HepG2 (cell line): ENCODE measurements around the gene PLD1. TPM values are rescaled to one million over a fixed set of nuclear protein-coding genes. Genes with fewer than 3 reads are reported as not detected.

ENCODE experiments used
- ATAC-seq: fragments of 200-7000 bp; cut with Tn5 transposase; 3 replicates; pipeline ENCODE4 v1.9.1; 2020; ENCODE audit warnings: mild to moderate bottlenecking, moderate library complexity
- BruUV-seq: library from RNA; stranded (reverse); fragments of 400-500 nt; replicated peaks from 2 replicates; lab custom pipeline; 2021; lab: Mats Ljungman, UMichigan
- CTCF ChIA-PET: fragments of 300-600 bp; formaldehyde crosslinking; extraction: SDS; loops from one replicate; lab custom pipeline; 2021; ENCODE audit warnings: low total read pairs, inconsistent platforms, low intra/inter-chr PET ratio; lab: Yijun Ruan, JAX
- POLR2A ChIA-PET: fragments of 350-600 bp; sonication (Branson Sonifier 250); formaldehyde crosslinking; loops from one replicate; lab custom pipeline; 2020; ENCODE audit warnings: antibody characterized with exemption, inconsistent platforms; lab: Yijun Ruan, JAX
- DNase-seq: peaks from one replicate; pipeline ENCODE4 v3.0.0-alpha.2; 2015; ENCODE audit warnings: low spot score
- FAIRE-seq: peaks from 3 replicates; lab custom pipeline; 2011; peaks lifted over from hg19 to GRCh38; lab: Jason Lieb, UNC
- H2AFZ ChIP-seq: one replicate; pipeline ENCODE4 v1.6.1; 2011; ENCODE audit warnings: low read length, inconsistent platforms
- H3K27ac ChIP-seq: fragments of 300-600 bp; 3 replicates; pipeline ENCODE4 v1.8.0; 2011; ENCODE audit warnings: mixed run types, mild to moderate bottlenecking, mixed read lengths, low read length, inconsistent platforms; ENCODE audit not compliant: insufficient read depth; ENCODE audit errors: extremely low read length
- H3K27me3 ChIP-seq, 2 experiments: fragments of 200-600 bp in 1 of 2; 2 replicates in 1 of 2; 3 replicates in 1 of 2; pipeline versions ENCODE4 v1.6.0 to v1.8.0; 2011; ENCODE audit warnings: low read length in 2 of 2, mild to moderate bottlenecking in 2 of 2, moderate library complexity in 2 of 2, inconsistent platforms in 1 of 2; ENCODE audit not compliant: insufficient read depth in 2 of 2, control insufficient read depth in 1 of 2
- H3K36me3 ChIP-seq, 2 experiments: fragments of 200-600 bp in 1 of 2; replicated peaks in 1 of 2; 2 replicates in 1 of 2; 3 replicates in 1 of 2; pipeline versions ENCODE4 v1.5.1 to v1.8.0; 2011; ENCODE audit warnings: low read length in 2 of 2, inconsistent platforms in 1 of 2; ENCODE audit not compliant: insufficient read depth in 2 of 2, control insufficient read depth in 1 of 2
- H3K4me1 ChIP-seq: 2 replicates; pipeline ENCODE4 v1.5.1; 2012; ENCODE audit warnings: low read length, inconsistent platforms; ENCODE audit not compliant: insufficient read depth
- H3K4me2 ChIP-seq: 2 replicates; pipeline ENCODE4 v1.6.0; 2011; ENCODE audit warnings: low read depth, low read length, inconsistent platforms
- H3K4me3 ChIP-seq, 3 experiments: fragments of 200-600 bp in 1 of 3; sonication (generic), shearing (Covaris generic) in 1 of 3; replicated peaks in 1 of 3; 2 replicates each; pipeline ENCODE4 v1.5.1; 2011 to 2016; ENCODE audit warnings: low read length in 3 of 3, inconsistent platforms in 2 of 3, low read depth in 2 of 3, mild to moderate bottlenecking in 2 of 3, control low read depth in 1 of 3, mixed read lengths in 1 of 3; ENCODE audit not compliant: insufficient read depth in 1 of 3
- H3K79me2 ChIP-seq: one replicate; pipeline ENCODE4 v1.6.1; 2011; ENCODE audit warnings: low read length, inconsistent platforms; ENCODE audit not compliant: insufficient read depth
- H3K9ac ChIP-seq: 2 replicates; pipeline ENCODE4 v1.6.0; 2011; ENCODE audit warnings: mild to moderate bottlenecking, low read depth, low read length, inconsistent platforms; ENCODE audit not compliant: insufficient read depth
- H3K9me3 ChIP-seq: 2 replicates; pipeline ENCODE4 v1.5.1; 2012; ENCODE audit warnings: mild to moderate bottlenecking, low read length
- H4K20me1 ChIP-seq: 2 replicates; pipeline ENCODE4 v1.6.0; 2011; ENCODE audit warnings: inconsistent platforms, mild to moderate bottlenecking, low read length, moderate library complexity; ENCODE audit not compliant: insufficient read depth
- KIAA2018 ChIP-seq: sonication (generic); formaldehyde crosslinking; IDR thresholded peaks from 2 replicates; pipeline ENCODE4 v1.5.0; 2020; ENCODE audit warnings: mild to moderate bottlenecking, missing genetic modification reagents, borderline replicate concordance
- MYNN ChIP-seq: sonication (generic); formaldehyde crosslinking; IDR thresholded peaks from 2 replicates; pipeline ENCODE4 v1.4.0; 2020; ENCODE audit warnings: mild to moderate bottlenecking, low read depth, missing genetic modification reagents
- STAT6 ChIP-seq: sonication (generic); formaldehyde crosslinking; IDR thresholded peaks from 2 replicates; pipeline ENCODE4 v1.4.0; 2020; ENCODE audit warnings: missing genetic modification reagents, mild to moderate bottlenecking, borderline replicate concordance
- ZNF367 ChIP-seq: sonication (generic); formaldehyde crosslinking; IDR thresholded peaks from 2 replicates; pipeline ENCODE4 v1.4.0; 2020; ENCODE audit warnings: missing genetic modification reagents, borderline replicate concordance
- ZNF446 ChIP-seq: sonication (generic); formaldehyde crosslinking; IDR thresholded peaks from 2 replicates; pipeline ENCODE4 v1.5.0; 2020; ENCODE audit warnings: mild to moderate bottlenecking, missing genetic modification reagents
- ZNF530 ChIP-seq: sonication (generic); formaldehyde crosslinking; IDR thresholded peaks from 2 replicates; pipeline ENCODE4 v1.5.0; 2020; ENCODE audit warnings: low read depth, mild to moderate bottlenecking, missing genetic modification reagents
- WGBS: methylation state at CpG from one replicate; pipeline ENCODE4 v1.1.6; 2017; ENCODE audit warnings: low lambda C conversion rate; 5-methylcytosine and 5-hydroxymethylcytosine counted together
- in situ Hi-C: cut with HindIII; loops from 2 replicates; pipeline ENCODE4 v1.10.0; 2017; ENCODE audit warnings: low pct_unique_long_range_greater_than_20kb; ENCODE audit not compliant: extremely low pct_ligation_motif_present
- intact Hi-C: fragments of 100-400 bp; cut with micrococcal nuclease; formaldehyde crosslinking; loops from one replicate; pipeline ENCODE4 v1.10.0; 2022; ENCODE audit not compliant: unreplicated experiment
- polyA plus RNA-seq, 8 experiments: library from polyadenylated mRNA; depleted of rRNA in 3 of 8; stranded (reverse) in 7 of 8; unstranded in 1 of 8; fragments of >200 nt; fragmentation: Illumina TruSeq in 4 of 8; extraction: Trizol in 4 of 8; gene quantifications; 2 replicates each; pipeline versions ENCODE4 v1.2.1 to v1.2.3, GENCODE V29; 2011 to 2016; ENCODE audit warnings: low read depth in 4 of 8, missing spikeins in 1 of 8, mixed read lengths in 1 of 8; ENCODE audit not compliant: insufficient read depth in 1 of 8
- total RNA-seq, 5 experiments: library from RNA; depleted of rRNA; stranded (reverse); fragments of >200 nt; fragmentation: Illumina TruSeq; extraction: Trizol; gene quantifications; 2 replicates each; pipeline ENCODE4 v1.2.3, GENCODE V29; 2016; ENCODE audit warnings: low read depth in 1 of 5

Gene PLD1
- total and polyA plus RNA-seq, 2 of the 13 experiments (the other 11 are each of a cell fraction or from before 2014, with no cell fraction given), result 27.1 to 59.4 TPM

- CTCF ChIA-PET, result no interaction called here
- H3K27ac ChIP-seq, result no peak overlapping the region
- WGBS, result 93% methylated on average over 4 of the region's 4 CpGs
- intact Hi-C loops (no loop called here), in situ Hi-C loops (no loop called here)
- no peaks in the 10 kb centered on the region for H3K79me2 ChIP-seq
- H3K9ac ChIP-seq, result no peak overlapping the region
- H3K4me2 ChIP-seq, result no peak overlapping the region
- no peak for ATAC-seq
- H4K20me1 ChIP-seq, result no peaks in the 10 kb centered on the region
- TF ChIP-seq MYNN (CRISPR knock-in tag) (no peak), STAT6 (CRISPR knock-in tag) (no peak), ZNF446 (CRISPR knock-in tag) (no peak), ZNF367 (CRISPR knock-in tag) (no peak), ZNF530 (CRISPR knock-in tag) (no peak), KIAA2018 (CRISPR knock-in tag) (no peak)
- H3K27me3 ChIP-seq, result no peaks in the 10 kb centered on the region
- H3K9me3 ChIP-seq, result no peaks in the 10 kb centered on the region
- H3K4me3 ChIP-seq, result no peak overlapping the region
- no peak overlapping the region for H2AFZ ChIP-seq
- no TSS peak for BruUV-seq
- peaks cover 45% of the 10 kb centered on the region for H3K4me1 ChIP-seq
- POLR2A ChIA-PET, result no interaction called here
- no peak for FAIRE-seq
- H3K36me3 ChIP-seq, result no peaks in the 10 kb centered on the region
- DNase-seq, result no peak
These were observed 7.0 kb upstream of the PLD1 start for GRCh38 chr3:171817074-171817800.
